ENCODE measurements around the gene SEMA3A.

The SEMA3A gene

GRCh38 chr7:84069999-84070500, 124.5 kb downstream of the SEMA3A start:
- TF ChIP-seq, protein P1, sequence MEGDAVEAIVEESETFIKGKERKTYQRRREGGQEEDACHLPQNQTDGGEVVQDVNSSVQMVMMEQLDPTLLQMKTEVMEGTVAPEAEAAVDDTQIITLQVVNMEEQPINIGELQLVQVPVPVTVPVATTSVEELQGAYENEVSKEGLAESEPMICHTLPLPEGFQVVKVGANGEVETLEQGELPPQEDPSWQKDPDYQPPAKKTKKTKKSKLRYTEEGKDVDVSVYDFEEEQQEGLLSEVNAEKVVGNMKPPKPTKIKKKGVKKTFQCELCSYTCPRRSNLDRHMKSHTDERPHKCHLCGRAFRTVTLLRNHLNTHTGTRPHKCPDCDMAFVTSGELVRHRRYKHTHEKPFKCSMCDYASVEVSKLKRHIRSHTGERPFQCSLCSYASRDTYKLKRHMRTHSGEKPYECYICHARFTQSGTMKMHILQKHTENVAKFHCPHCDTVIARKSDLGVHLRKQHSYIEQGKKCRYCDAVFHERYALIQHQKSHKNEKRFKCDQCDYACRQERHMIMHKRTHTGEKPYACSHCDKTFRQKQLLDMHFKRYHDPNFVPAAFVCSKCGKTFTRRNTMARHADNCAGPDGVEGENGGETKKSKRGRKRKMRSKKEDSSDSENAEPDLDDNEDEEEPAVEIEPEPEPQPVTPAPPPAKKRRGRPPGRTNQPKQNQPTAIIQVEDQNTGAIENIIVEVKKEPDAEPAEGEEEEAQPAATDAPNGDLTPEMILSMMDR (IDR thresholded peaks at IDR 0.05) = no peak

DNA sequence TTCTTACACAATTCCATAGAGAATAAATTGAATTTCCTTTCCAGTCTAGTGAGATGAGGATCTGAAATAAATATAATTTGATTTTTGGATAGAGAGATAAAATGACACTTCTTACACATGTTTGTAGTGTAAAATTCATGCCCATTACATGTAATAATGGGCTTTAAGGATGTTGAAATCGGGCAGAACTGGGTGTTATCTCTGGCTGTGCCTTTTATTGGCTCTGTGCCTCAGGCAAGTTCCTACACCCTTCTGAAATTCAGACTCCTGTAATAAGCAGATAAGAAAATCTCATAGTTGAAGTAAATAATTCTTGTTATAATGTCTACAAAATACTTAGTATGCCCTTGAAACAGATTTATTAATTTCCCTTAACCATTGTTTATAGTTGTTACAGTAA, 125.6 kb downstream of the SEMA3A start:
- TF ChIP-seq, protein P1 (IDR thresholded peaks at IDR 0.05) = no peak

DNA sequence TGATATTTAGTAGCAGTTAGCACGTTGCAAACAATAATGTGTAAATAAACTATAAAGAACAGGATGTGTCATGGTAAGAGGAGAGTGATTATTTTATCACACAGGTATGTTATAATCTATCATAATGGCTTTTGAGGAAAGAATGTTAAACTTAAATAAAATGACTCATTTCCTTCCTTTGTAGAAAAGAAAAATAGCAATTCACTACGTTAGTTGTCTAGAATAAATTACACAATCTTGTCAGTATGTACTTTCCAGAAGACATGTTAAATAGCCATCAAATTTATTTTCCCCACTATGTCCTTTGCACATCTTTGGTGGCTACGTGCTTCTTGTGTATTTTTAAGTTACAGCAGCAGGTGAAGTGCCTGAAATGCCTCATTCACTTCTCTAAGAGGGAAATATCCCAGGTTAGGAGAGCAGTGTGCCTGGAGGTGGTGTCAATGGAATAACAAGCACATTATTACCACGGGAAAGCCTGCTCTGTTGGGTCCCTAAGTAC, 133.8 kb downstream of the SEMA3A start:
- TF ChIP-seq, protein P1 (IDR thresholded peaks at IDR 0.05) = no peak

DNA sequence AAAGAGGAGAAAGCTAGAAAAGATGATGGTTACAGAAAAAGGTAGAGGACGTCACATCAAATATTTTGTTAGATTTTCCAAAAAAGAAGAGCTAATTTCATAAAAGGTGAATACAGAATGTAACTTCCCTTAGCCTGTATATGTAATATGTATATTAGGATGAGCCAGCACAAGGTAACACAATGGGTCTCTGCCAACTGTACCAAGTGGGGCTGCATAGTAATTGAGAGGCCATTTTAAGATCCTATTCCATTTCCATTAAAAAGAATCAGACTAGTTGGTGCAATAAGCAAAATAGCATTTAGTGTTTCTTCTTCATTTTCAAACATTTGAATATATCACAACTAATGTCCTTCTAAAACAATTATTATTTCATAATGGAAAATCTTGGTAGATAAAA, 134.6 kb downstream of the SEMA3A start:
- TF ChIP-seq, protein P1 (IDR thresholded peaks at IDR 0.05) = no peak

GRCh38 chr7:84058311-84059076, 136.1 kb downstream of the SEMA3A start:
- TF ChIP-seq, protein P1 (IDR thresholded peaks at IDR 0.05) = no peak

DNA sequence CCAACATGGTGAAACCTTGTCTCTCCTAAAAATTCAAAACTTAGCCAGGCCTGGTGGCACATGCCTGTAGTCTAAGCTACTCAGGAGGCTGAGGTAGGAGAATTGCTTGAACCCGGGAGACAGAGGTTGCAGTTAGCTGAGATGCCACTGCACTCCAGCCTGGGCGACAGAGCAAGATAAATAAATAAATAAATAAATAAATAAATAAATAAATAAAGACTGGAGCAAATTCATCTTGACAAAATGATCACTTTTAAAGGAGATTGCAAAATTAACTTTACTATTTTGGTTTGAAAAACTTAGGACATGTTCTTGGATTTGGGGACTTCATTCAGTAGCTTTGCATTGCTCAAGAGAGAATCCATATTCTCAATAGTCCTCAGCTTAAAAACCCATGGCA, 137.0 kb downstream of the SEMA3A start:
- TF ChIP-seq, protein P1 (IDR thresholded peaks at IDR 0.05) = no peak

- TF ChIP-seq, protein P1 (IDR thresholded peaks at IDR 0.05) = no peak
Observed at GRCh38 chr7:84055904-84056605, 138.5 kb downstream of the SEMA3A start.

Measured in LNCAP (cell line).